ENCODE measurements around the gene ZNF107. TPM values are rescaled to one million over a fixed set of nuclear protein-coding genes. Genes with fewer than 3 reads are reported as not detected.

ZNF107 gene
- total and polyA plus RNA-seq, 7 donors, result 0.60 to 8.3 (median 3.3) TPM

GRCh38 chr7:64666663-64667050, 724 bp downstream of the ZNF107 start:
- Histone ChIP-seq H3K4me3 (peak overlapping the region; percentile 57 to 79 (median 76)), H3K4me1 (peaks cover 0 to 12% (median 6%) of the 10 kb centered on the region in 4 donors), H3K27me3 (no peaks in the 10 kb centered on the region), H3K9me3 (no peaks in the 10 kb centered on the region), H3K36me3 (peaks cover 0 to 8% (median 3%) of the 10 kb centered on the region in 4 donors), H3K27ac (peak overlapping the region; percentile 67 to 81 (median 72))
- intact Hi-C loops (cut with DNase I), result loop anchor here (5.0 to 10.0 kb wide), 3 partner anchors 104 to 238 kb away; partner anchors contain the start of genes ZNF138, ZNF273 and ZNF680
- TF ChIP-seq POLR2AphosphoS5 (IDR thresholded peaks at IDR 0.05) (no peak), POLR2A (IDR thresholded peaks at IDR 0.05) (no peak), CTCF (IDR thresholded peaks at IDR 0.05) (no peak), EP300 (IDR thresholded peaks at IDR 0.05) (no peak)
- WGBS, 2 donors, result 50 to 74% methylated on average over 2 of the region's 2 CpGs
- no peak for DNase-seq

DNA sequence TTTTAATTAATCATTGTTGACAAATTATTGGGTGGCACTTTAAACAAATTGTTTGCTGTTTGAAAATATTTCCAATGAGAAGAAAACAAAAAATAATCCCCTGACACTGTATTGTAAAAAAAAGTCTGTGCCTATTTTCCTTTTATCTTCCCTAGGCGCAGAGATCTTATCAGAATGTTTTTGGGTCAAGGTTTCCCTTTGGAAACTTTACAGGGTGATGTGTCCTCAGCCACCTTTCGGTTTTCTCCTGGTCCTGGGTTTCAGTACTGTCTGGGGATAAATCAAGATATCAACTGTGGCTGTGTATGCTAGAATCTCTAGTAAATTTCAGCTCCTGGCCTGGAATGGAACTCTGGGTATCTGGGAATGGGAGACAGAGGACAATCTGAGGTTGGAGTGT, 1.4 kb downstream of the ZNF107 start:
- Histone ChIP-seq H3K27me3 (no peaks in the 10 kb centered on the region), H3K27ac (no peak overlapping the region), H3K4me1 (peaks cover 0 to 12% (median 6%) of the 10 kb centered on the region in 4 donors), H3K4me3 (no peak overlapping the region), H3K36me3 (peaks cover 0 to 9% (median 3%) of the 10 kb centered on the region in 4 donors), H3K9me3 (no peaks in the 10 kb centered on the region)
- TF ChIP-seq POLR2A (IDR thresholded peaks at IDR 0.05) (no peak), EP300 (IDR thresholded peaks at IDR 0.05) (no peak), POLR2AphosphoS5 (IDR thresholded peaks at IDR 0.05) (no peak), CTCF (IDR thresholded peaks at IDR 0.05) (no peak)
- intact Hi-C loops (cut with DNase I), result loop anchor here (5.0 to 10.0 kb wide), 3 partner anchors 105 to 237 kb away; partner anchors contain the start of genes ZNF138, ZNF273 and ZNF680
- 91 to 93% methylated on average over 2 of the region's 2 CpGs for WGBS, 2 donors
- DNase-seq, result no peak

- Histone ChIP-seq H3K9me3 (no peaks in the 10 kb centered on the region), H3K27ac (no peak overlapping the region), H3K4me1 (peaks cover 0 to 2% (median 0%) of the 10 kb centered on the region in 4 donors), H3K36me3 (peaks cover 0 to 9% (median 3%) of the 10 kb centered on the region in 4 donors), H3K4me3 (no peak overlapping the region), H3K27me3 (no peaks in the 10 kb centered on the region)
- TF ChIP-seq POLR2AphosphoS5 (IDR thresholded peaks at IDR 0.05) (no peak), EP300 (IDR thresholded peaks at IDR 0.05) (no peak), CTCF (IDR thresholded peaks at IDR 0.05) (no peak), POLR2A (IDR thresholded peaks at IDR 0.05) (no peak)
- no peak for DNase-seq
- intact Hi-C loops (cut with DNase I), result no loop called here
- 84 to 96% methylated on average over 8 of the region's 8 CpGs for WGBS, 2 donors
Observed at GRCh38 chr7:64672414-64672813, 6.5 kb downstream of the ZNF107 start.

- H3K4me3 ChIP-seq, result no peak overlapping the region
- no peak for DNase-seq
- peaks cover 0 to 39% (median 21%) of the 10 kb centered on the region in 4 donors for H3K36me3 ChIP-seq
- no peaks in the 10 kb centered on the region for H3K27me3 ChIP-seq
- no peak for TF ChIP-seq POLR2AphosphoS5 (IDR thresholded peaks at IDR 0.05)
- no peak for TF ChIP-seq CTCF (IDR thresholded peaks at IDR 0.05)
- no peak for TF ChIP-seq EP300 (IDR thresholded peaks at IDR 0.05)
- no peak for TF ChIP-seq POLR2A (IDR thresholded peaks at IDR 0.05)
- intact Hi-C loops (cut with DNase I), result no loop called here
- H3K4me1 ChIP-seq, result peaks cover 0 to 8% (median 3%) of the 10 kb centered on the region in 4 donors
- WGBS, 2 donors, result 98% methylated on average over 9 of the region's 9 CpGs
- H3K9me3 ChIP-seq, result peaks cover 0 to 3% (median 0%) of the 10 kb centered on the region in 4 donors
- H3K27ac ChIP-seq, result no peak overlapping the region
Observed at GRCh38 chr7:64685091-64685490, 19.2 kb downstream of the ZNF107 start.

- Histone ChIP-seq H3K9me3 (no peaks in the 10 kb centered on the region), H3K4me3 (no peak overlapping the region), H3K4me1 (peaks cover 0 to 8% (median 3%) of the 10 kb centered on the region in 4 donors), H3K27ac (no peak overlapping the region), H3K36me3 (peaks cover 0 to 38% (median 20%) of the 10 kb centered on the region in 4 donors), H3K27me3 (no peaks in the 10 kb centered on the region)
- TF ChIP-seq POLR2A (IDR thresholded peaks at IDR 0.05) (no peak), EP300 (IDR thresholded peaks at IDR 0.05) (no peak), POLR2AphosphoS5 (IDR thresholded peaks at IDR 0.05) (no peak)
- intact Hi-C loops (cut with DNase I), result no loop called here
- 82 to 98% methylated on average over 3 of the region's 3 CpGs for WGBS, 2 donors
- no peak for DNase-seq
Observed at GRCh38 chr7:64685741-64686140, 19.8 kb downstream of the ZNF107 start.
